NCI-H1105 (cell line): ENCODE results near the gene PHGDH.
"Not testable (repeated sequence)": the region's sequence is repeated elsewhere in the genome, so short reads cannot be mapped to it uniquely, and the experiment has no call there.

ENCODE experiments used
- DNase-seq: peaks from one replicate; lab custom pipeline; 2025; lab: John Stamatoyannopoulos, UW

Gene PHGDH

GRCh38 chr1:119711804-119712341, at the start of gene PHGDH:
Gene PHGDH, plus strand, starts transcription at chr1:119711934. Its CDS starts 89 bp downstream, at chr1:119712023.
- DNase-seq: peak; percentile 85

DNA sequence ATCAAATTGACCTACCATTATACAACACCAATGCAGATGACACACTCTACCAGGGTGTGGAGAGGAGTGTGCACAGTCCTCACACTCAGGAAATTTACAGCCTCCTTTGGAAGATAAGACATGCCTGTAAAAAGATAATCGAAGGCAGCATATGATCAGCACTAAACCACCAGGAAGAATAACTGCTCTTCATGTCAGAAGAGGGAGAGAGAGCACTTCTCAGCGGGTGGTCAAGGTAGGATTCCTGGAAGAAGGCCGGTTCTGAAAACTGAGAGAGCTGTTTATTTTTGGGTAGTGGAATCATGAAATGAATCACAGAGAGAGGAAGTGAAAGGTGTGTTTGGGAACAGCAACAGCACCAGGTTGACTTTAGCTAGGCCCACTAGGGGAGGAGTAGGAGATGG, 49.7 kb upstream of the PHGDH start:
- DNase-seq: no peak

GRCh38 chr1:119664067-119664466, 47.7 kb upstream of the PHGDH start:
- no peak for DNase-seq

DNA sequence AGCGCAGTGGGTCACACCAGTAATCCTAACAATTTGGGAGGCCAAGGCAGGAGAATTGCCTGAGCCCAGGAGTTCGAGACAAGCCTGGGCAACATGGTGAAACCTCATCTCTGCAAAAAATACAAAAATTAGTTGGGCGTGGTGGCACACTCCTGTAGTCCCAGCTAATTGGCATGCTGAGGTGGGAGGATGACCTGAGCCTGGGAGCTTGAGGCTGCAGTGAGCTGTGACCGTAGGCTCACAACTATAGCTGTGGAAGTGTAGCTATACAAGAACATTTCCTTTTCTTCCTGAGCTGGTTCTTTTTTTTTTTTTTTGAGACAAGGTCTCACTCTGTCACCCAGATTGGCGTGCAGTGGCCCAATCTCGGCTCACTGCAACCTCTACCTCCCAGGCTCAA, 44.6 kb upstream of the PHGDH start:
- no peak for DNase-seq

GRCh38 chr1:119670898-119671297, 40.8 kb upstream of the PHGDH start:
- DNase-seq: no peak

- no peak for DNase-seq
Observed at GRCh38 chr1:119673171-119673940, 38.4 kb upstream of the PHGDH start.

GRCh38 chr1:119674111-119674526, 37.6 kb upstream of the PHGDH start:
- no peak for DNase-seq

GRCh38 chr1:119674835-119675289, 36.9 kb upstream of the PHGDH start:
- DNase-seq: peak; percentile 52

DNA sequence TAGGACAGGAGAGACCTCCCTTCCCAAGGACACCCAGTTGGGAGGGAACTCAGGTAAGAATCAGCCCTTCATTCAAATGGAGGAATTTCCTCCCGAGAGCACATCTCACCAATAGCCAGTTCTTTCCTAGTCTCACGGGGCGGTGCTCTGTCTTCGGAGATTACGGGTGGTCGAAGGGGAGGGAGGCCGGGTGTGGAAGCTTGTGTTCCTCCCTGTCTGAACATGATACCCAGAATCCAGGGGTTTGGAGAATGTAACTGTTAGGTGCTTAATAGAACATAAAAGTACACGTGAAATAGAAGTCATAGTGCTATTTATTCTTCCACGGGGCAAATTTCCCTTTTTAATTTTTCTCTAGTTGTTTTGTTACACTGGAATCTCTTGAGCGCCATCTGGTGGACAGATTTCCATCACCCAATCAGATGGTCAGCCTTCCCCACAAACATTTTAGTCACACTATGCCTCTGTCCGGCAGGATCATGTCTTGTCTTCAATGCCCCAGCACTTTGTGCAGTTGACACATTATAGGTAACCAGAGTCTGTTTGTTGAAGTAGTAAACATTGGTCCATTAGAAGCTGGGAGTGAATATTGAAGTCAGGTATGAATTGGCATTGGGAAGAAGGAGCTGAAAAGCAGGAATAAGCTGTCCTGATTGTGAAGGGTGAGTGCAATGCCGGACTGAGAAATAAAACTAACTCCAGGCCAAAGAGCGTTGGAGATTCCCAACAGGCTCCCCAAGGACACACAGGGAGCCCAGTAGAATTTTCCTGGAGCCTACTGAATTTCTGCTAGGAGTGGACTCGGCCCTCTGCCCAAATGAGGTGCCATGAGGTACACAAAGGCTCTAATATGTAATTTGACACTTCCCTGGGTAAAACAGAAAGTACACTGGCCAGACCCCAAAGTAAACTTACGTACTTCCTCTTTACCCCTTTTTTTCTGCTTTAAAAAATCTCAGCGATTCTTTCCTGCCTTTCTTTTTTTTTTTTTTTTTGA, 36.1 kb upstream of the PHGDH start:
- DNase-seq: peak; percentile 70

GRCh38 chr1:119676571-119677206, 35.0 kb upstream of the PHGDH start:
- no peak for DNase-seq

- DNase-seq: no peak
Observed at GRCh38 chr1:119679223-119679622, 32.5 kb upstream of the PHGDH start.

- no peak for DNase-seq
Observed at GRCh38 chr1:119680193-119680592, 31.5 kb upstream of the PHGDH start.

DNA sequence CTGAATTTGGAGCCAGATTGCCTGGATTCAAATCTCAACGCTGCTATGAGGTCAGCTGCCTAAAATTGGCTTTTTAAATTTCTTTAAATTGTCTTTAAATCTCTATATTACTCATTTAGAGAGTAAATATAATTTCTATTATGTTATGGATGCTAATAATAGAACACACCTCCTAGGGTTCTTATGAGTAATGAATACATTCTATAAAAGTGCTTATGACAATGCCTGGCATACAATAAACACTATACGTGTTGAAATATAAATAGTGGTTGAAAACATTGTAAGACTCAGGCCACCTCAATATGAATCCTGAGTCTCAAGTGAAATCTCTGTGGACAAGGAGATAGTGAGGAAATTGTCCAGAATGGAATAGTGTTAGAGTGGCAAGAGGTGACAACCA, 31.0 kb upstream of the PHGDH start:
- no peak for DNase-seq

- DNase-seq: no peak
Observed at GRCh38 chr1:119681560-119681959, 30.2 kb upstream of the PHGDH start.

- no peak for DNase-seq
Observed at GRCh38 chr1:119682141-119682540, 29.6 kb upstream of the PHGDH start.

DNA sequence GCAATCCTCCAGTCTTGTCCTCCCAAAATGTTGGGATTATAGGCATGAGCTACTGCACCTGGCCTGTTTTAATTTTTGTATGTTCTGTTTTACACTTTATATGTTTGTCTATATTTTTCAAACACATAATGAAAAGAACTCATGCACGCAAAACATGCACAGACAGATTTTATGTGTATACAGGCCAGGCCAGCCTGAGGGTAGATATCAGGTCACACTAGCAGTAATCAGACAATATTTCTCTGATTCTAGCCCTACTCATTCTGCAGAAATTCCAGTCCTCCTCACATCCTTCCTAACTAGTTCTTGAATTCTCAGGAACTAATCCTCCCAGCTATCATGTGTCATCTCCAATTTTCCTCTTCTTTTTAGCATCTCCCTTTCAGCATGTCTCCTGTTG, 27.8 kb upstream of the PHGDH start:
- DNase-seq: no peak

GRCh38 chr1:119686661-119687060, 25.1 kb upstream of the PHGDH start:
- peak; percentile 46 for DNase-seq

GRCh38 chr1:119687434-119688079, 24.2 kb upstream of the PHGDH start:
- DNase-seq: no peak

DNA sequence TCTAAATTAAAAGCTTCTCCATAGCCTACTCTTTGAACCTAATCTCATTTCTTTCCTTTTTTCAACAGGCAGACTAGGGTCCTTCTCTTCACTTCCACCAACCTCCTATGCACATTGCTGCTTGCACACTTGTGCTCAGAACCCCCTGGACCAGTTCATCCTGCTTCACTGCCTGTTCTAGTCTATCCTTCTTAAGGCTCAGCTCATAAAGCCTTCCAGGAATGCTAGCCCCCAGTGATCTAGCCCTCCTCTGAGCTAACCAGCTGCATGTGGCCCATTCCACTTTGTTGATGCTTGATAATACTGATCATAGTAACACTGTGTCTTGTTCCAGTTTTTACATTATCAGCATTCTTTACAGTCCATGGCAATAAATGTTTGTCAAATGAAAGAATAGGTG, 22.9 kb upstream of the PHGDH start:
- DNase-seq: no peak

- no peak for DNase-seq
Observed at GRCh38 chr1:119689511-119689910, 22.2 kb upstream of the PHGDH start.

DNA sequence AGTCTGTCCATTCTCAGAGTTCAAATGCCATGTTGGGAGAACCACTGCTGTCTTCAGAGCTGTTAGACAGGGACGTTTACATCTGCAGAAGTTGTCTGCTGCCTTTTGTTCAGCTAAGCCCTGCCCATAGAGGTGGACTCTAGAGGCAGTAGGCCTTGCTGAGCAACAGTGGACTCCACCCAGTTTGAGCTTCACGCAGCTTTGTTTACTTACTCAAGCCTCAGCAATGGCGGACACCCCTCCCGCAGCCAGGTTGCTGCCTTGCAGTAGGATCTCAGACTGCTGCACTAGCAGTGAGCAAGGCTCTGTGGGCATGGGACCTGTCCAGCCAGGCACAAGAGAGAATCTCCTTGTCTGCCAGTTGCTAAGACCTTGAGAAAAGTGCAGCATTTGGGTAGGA, 14.9 kb upstream of the PHGDH start:
- not testable (repeated sequence) for DNase-seq

- DNase-seq: no peak
Observed at GRCh38 chr1:119697598-119697997, 14.1 kb upstream of the PHGDH start.
